Nephron (organoid): Measurements from ENCODE around the gene ASXL3.

Experiments
- H3K27ac Mint-ChIP-seq, 3 experiments: 2 replicates each; pipeline ENCODE4 v1.8.0; 2020; ENCODE audit warnings: mixed read lengths in 3 of 3, mild to moderate bottlenecking in 2 of 3, moderate library complexity in 1 of 3
- H3K27me3 Mint-ChIP-seq: 2 replicates; pipeline ENCODE4 v1.8.0; 2021; ENCODE audit warnings: low read depth, mild to moderate bottlenecking, moderate library complexity, mixed read lengths
- H3K36me3 Mint-ChIP-seq: 2 replicates; pipeline ENCODE4 v1.8.0; 2020; ENCODE audit warnings: low read depth, mixed read lengths
- H3K4me1 Mint-ChIP-seq: 2 replicates; pipeline ENCODE4 v1.8.0; 2020; ENCODE audit warnings: mixed read lengths
- H3K4me3 Mint-ChIP-seq, 3 experiments: 2 replicates each; pipeline ENCODE4 v1.8.0; 2020; ENCODE audit warnings: mild to moderate bottlenecking in 3 of 3, mixed read lengths in 3 of 3, moderate library complexity in 2 of 3
- H3K9me3 Mint-ChIP-seq: 2 replicates; pipeline ENCODE4 v1.8.0; 2020; ENCODE audit warnings: mixed read lengths
- CTCF ChIP-seq, 3 experiments: fragments of 200-600 bp; sonication (generic); IDR thresholded peaks; one replicate each; pipeline ENCODE4 v1.5.0; 2021; ENCODE audit warnings: antibody characterized with exemption in 3 of 3; ENCODE audit not compliant: unreplicated experiment in 3 of 3

ASXL3 gene

DNA sequence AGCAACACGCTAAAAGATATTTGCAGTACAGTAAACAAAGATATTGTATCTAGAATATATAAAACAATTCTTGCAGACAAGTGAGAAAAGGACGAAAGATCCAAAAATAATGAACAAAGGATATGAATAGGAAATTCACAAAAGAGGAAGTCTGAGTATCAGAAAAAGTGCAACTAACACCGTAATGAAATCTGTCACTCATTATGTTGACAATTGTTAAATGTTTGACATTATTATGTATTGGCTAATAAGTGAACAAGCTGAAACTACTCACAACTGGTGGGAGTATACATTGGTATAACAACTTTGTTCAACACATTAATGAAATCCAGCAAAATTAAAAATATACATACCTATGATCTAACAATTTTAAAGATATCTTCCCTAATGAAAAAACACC, 36.7 kb upstream of the ASXL3 start:
- H3K4me1 Mint-ChIP-seq, result no peaks in the 10 kb centered on the region
- H3K27ac Mint-ChIP-seq, result no peak overlapping the region
- no peak for TF ChIP-seq CTCF (IDR thresholded peaks at IDR 0.05; ENCODE audit: unreplicated experiment in 3 of 3)
- no peaks in the 10 kb centered on the region for H3K36me3 Mint-ChIP-seq
- H3K27me3 Mint-ChIP-seq, result peaks cover 3% of the 10 kb centered on the region
- no peak overlapping the region for H3K4me3 Mint-ChIP-seq
- peaks cover 4% of the 10 kb centered on the region for H3K9me3 Mint-ChIP-seq

DNA sequence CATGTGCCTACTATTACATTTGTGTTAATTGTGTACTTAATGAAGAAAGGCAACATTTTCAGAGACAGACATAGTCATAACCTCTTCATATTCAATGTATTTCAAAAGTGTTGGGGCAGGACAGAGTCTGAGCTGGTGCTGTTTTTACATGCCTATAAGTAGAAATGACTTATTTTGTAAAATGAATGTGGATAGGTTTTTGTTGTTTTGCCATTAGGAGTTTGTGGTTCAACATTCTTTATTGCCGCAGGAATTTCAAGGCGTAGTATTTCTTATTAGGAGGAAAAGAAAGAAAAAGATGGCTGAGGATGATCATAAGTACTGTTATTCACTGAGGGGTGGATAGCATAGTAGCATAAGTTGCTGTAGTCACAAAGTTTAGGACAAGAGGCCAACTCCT, 21.2 kb upstream of the ASXL3 start:
- Mint-ChIP-seq H3K4me3 (no peak overlapping the region), H3K36me3 (no peaks in the 10 kb centered on the region), H3K27ac (no peak overlapping the region), H3K4me1 (no peaks in the 10 kb centered on the region), H3K9me3 (no peaks in the 10 kb centered on the region), H3K27me3 (no peaks in the 10 kb centered on the region)
- TF ChIP-seq CTCF (IDR thresholded peaks at IDR 0.05; ENCODE audit: unreplicated experiment in 3 of 3), result no peak

DNA sequence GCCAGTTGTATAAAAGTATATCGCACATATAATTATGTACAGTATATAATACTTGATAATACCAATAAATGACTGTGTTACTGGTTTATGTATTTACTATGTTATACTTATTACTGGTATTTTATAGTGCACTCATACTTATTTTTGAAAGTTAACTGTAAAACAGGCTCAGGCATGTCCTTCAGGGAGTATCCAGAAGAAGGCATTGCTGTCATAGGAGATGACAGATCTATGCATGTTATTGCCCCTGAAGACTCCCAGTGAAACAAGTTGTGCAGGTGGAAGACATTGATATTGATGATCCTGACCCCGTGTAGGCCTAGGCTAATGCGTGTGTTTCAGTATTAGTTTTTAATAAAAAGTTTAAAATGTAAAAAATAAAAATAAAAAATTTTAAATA, 20.3 kb upstream of the ASXL3 start:
- H3K4me3 Mint-ChIP-seq, result no peak overlapping the region
- no peaks in the 10 kb centered on the region for H3K27me3 Mint-ChIP-seq
- H3K36me3 Mint-ChIP-seq, result no peaks in the 10 kb centered on the region
- TF ChIP-seq CTCF (IDR thresholded peaks at IDR 0.05; ENCODE audit: unreplicated experiment in 3 of 3), result no peak
- H3K4me1 Mint-ChIP-seq, result no peaks in the 10 kb centered on the region
- no peaks in the 10 kb centered on the region for H3K9me3 Mint-ChIP-seq
- H3K27ac Mint-ChIP-seq, result no peak overlapping the region

GRCh38 chr18:33558529-33558928, 19.5 kb upstream of the ASXL3 start:
- H3K27me3 Mint-ChIP-seq, result no peaks in the 10 kb centered on the region
- H3K36me3 Mint-ChIP-seq, result no peaks in the 10 kb centered on the region
- H3K4me1 Mint-ChIP-seq, result no peaks in the 10 kb centered on the region
- no peak for TF ChIP-seq CTCF (IDR thresholded peaks at IDR 0.05; ENCODE audit: unreplicated experiment in 3 of 3)
- H3K9me3 Mint-ChIP-seq, result no peaks in the 10 kb centered on the region
- no peak overlapping the region for H3K4me3 Mint-ChIP-seq
- H3K27ac Mint-ChIP-seq, result no peak overlapping the region

DNA sequence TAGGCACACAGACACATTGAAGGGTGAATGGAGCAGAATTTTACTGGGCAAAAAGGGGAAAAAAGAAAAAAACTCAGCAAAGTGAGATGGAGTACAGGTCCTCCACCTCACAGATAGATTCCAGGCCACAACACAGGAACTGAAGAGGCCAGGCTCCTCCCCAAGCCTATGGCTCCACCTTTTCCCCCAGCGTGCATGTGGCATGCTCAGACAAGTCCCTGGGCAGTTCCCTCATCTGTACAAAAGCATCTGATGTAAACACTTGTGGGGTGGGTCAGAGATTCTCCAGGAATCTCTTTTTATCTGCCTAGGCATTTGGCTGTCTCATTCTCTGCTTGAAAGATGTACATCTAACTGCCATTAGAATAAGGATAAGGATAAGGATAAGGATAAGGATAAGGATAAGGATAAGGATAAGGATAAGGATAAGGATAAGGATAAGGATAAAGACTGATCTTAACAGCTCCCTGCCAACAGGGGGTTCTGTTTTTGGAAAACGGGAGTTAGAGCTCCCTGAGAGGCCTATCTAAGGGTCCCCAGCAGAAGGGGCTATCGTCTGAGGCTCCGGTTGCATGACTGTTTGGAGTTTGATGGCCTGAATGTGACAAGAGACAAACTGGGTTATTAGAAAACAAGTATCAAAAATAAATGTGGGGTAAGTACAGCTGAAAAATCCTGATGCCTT, 17.2 kb upstream of the ASXL3 start:
- H3K9me3 Mint-ChIP-seq, result peaks cover 12% of the 10 kb centered on the region
- no peak for TF ChIP-seq CTCF (IDR thresholded peaks at IDR 0.05; ENCODE audit: unreplicated experiment in 3 of 3)
- no peaks in the 10 kb centered on the region for H3K4me1 Mint-ChIP-seq
- no peaks in the 10 kb centered on the region for H3K27me3 Mint-ChIP-seq
- H3K27ac Mint-ChIP-seq, result no peak overlapping the region
- no peak overlapping the region for H3K4me3 Mint-ChIP-seq
- H3K36me3 Mint-ChIP-seq, result no peaks in the 10 kb centered on the region

GRCh38 chr18:33562741-33563140, 15.3 kb upstream of the ASXL3 start:
- Mint-ChIP-seq H3K4me3 (no peak overlapping the region), H3K9me3 (peaks cover 26% of the 10 kb centered on the region), H3K27me3 (no peaks in the 10 kb centered on the region), H3K36me3 (no peaks in the 10 kb centered on the region), H3K4me1 (no peaks in the 10 kb centered on the region), H3K27ac (no peak overlapping the region)
- TF ChIP-seq CTCF (IDR thresholded peaks at IDR 0.05; ENCODE audit: unreplicated experiment in 3 of 3), result no peak
